Right cardiac atrium (tissue), 5 donors: ENCODE data around the gene NCAPG. TPM values are rescaled to one million over a fixed set of nuclear protein-coding genes. Genes with fewer than 3 reads are reported as not detected.

Experiments
- ATAC-seq, 2 donors: fragments of 200-7000 bp; cut with Tn5 transposase; one replicate each; pipeline versions ENCODE4 v1.8.0 to v1.9.1; 2020; ENCODE audit warnings: moderate library complexity in 2 of 2, mild to moderate bottlenecking in 1 of 2
- DNase-seq, 3 donors: peaks; one replicate each; pipeline ENCODE4 v3.0.0-alpha.2; 2020
- H3K27ac ChIP-seq: one replicate; pipeline ENCODE4 v1.5.1; 2013; ENCODE audit warnings: mild to moderate bottlenecking, low read length, control low read depth, moderate library complexity
- H3K27me3 ChIP-seq: one replicate; pipeline ENCODE4 v1.6.1; 2013; ENCODE audit not compliant: control insufficient read depth, insufficient read depth
- H3K4me1 ChIP-seq: one replicate; pipeline ENCODE4 v1.6.1; 2013; ENCODE audit warnings: low read length; ENCODE audit not compliant: control insufficient read depth, insufficient read depth
- H3K4me3 ChIP-seq: one replicate; pipeline ENCODE4 v1.5.1; 2013; ENCODE audit warnings: low read length, control low read depth
- H3K9me3 ChIP-seq: one replicate; pipeline ENCODE4 v1.6.1; 2013; ENCODE audit warnings: low read length; ENCODE audit not compliant: control insufficient read depth
- WGBS: extraction: QIAGEN DNeasy Blood & Tissue Kit; methylation state at CpG from one replicate; pipeline ENCODE4 v1.1.7; 2013; 5-methylcytosine and 5-hydroxymethylcytosine counted together
- intact Hi-C, 4 donors: fragments of 100-400 bp; cut with DNase I; formaldehyde crosslinking; loops; one replicate each; pipeline versions ENCODE4 v1.11.0 to v1.14.0; 2022 to 2023
- polyA plus RNA-seq: library from polyadenylated mRNA; stranded (reverse); fragments of 200-250 nt; gene quantifications from one replicate; pipeline ENCODE4 v1.2.3, GENCODE V29; 2013
- total RNA-seq, 4 donors: library from RNA; stranded (reverse); fragmentation: NEBNext Ultra II Directional; extraction: Animal tissue kit (Norgen Biotek cat#: 25700); gene quantifications; one replicate each; pipeline ENCODE4 v1.2.1, GENCODE V29; 2021
- donor health status: healthy with polysubstance abuse.
- donor health status: DM: no; HTN: yes; CAD: no.
- donor health status: DM: no; HTN: no; CAD: no.
- donor health status: DM: no; HTN: yes; CAD: no; lungs with severe emphysema.
- donor health status: DM: yes; HTN: yes; CAD: no.

Gene NCAPG
- total and polyA plus RNA-seq, 5 donors, result 0.14 to 1.3 (median 0.31) TPM

DNA sequence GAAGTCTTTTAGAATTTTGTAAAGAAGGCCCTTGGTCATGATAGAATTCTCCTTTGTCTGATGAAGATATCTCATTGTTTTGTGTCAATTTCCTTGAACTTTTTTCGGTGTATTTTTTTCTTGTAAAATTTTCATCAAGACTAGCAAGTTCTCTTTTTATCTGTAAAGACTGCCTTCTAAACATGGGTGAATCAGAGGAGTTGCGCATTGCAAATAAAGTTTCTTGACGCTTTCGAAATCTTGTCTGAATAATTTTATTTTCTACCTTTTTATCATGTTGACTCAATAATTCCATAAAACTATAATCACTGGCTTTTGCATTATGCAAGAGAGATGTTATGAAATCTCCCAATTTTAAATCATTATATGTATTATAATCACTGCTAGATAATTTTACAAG is 66.2 kb downstream of the NCAPG start:
- no peaks in the 10 kb centered on the region for H3K4me1 ChIP-seq

DNA sequence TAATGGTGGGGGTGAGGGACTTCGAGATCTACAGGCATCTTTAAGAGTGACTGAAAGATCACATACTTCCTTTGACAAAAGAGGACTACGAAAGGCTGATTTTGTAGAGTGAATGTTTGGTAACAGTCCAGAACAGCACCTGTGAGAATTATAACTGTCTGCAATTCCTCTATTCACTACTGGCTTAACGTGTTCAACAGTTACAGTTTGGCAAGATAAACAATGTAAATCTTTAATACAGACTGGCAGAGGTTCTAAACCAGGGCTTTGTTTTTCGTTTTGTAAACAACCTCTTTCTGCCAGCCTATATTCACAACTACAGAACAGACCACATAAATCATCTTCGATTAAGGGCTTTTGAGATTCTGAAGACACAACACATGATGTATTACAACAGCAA is 66.9 kb downstream of the NCAPG start:
- H3K27ac ChIP-seq, result no peak overlapping the region
- 93% methylated on average over 5 of the region's 5 CpGs for WGBS
- no peak for ATAC-seq
- H3K27me3 ChIP-seq, result no peaks in the 10 kb centered on the region
- H3K4me3 ChIP-seq, result no peak overlapping the region
- intact Hi-C loops, result no loop called here
- H3K4me1 ChIP-seq, result no peaks in the 10 kb centered on the region
- no peak for DNase-seq
- no peaks in the 10 kb centered on the region for H3K9me3 ChIP-seq

More for the DNA sequence above, 66.2 kb downstream of the NCAPG start:
- Histone ChIP-seq H3K27ac (no peak overlapping the region), H3K9me3 (no peaks in the 10 kb centered on the region), H3K27me3 (no peaks in the 10 kb centered on the region), H3K4me3 (no peak overlapping the region)
- WGBS, result 98% methylated on average over 4 of the region's 4 CpGs
- intact Hi-C loops, result no loop called here
- ATAC-seq, result no peak
- DNase-seq, result no peak

DNA sequence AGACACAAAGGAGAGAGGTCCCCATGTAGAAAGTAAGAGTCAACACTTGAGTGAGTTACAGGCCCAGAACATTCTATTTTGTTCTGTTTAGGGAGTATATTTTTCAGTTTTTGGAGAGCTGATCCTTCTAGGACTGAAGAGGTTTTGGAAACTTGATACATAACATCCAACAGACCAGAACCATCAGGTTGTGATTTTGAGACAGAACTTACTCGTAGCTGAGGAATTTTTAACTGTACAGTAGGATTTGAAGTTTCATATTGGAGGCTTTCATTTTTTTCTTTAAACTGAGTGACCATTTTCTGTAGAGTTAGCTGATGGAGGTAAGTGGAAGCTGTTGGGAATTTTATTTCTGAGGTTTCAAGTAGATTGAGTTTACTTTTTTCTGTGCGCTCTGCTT is 73.3 kb downstream of the NCAPG start:
- Histone ChIP-seq H3K4me3 (no peak overlapping the region), H3K27ac (no peak overlapping the region), H3K9me3 (no peaks in the 10 kb centered on the region), H3K27me3 (no peaks in the 10 kb centered on the region), H3K4me1 (no peaks in the 10 kb centered on the region)
- ATAC-seq (no peak), DNase-seq (no peak)
- intact Hi-C loops, result no loop called here
- WGBS, result 93% methylated on average over 2 of the region's 2 CpGs

DNA sequence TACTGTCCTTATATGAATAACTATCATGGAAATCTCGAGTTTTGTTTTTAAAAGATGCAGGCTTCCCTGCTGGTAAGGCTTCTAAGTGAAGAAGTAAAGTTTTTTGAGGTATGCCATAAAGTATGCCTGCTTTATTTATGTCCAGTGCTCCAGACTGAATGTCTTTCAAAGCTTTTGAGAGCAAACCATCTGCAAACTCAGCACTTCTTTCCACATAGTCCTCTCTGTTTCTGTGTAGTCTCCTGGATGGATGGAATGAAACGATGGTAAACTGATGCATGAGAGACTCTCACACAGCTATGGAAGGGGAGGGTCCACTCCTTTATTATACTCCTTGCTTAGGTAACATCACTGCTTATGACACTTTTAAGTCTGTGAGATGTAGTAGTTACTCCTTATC is 73.7 kb downstream of the NCAPG start:
- H3K4me3 ChIP-seq, result no peak overlapping the region
- no peak overlapping the region for H3K27ac ChIP-seq
- ATAC-seq (no peak), DNase-seq (no peak)
- intact Hi-C loops, result no loop called here
- no peaks in the 10 kb centered on the region for H3K9me3 ChIP-seq
- no peaks in the 10 kb centered on the region for H3K27me3 ChIP-seq
- WGBS, result 96% methylated on average over 2 of the region's 2 CpGs
- H3K4me1 ChIP-seq, result no peaks in the 10 kb centered on the region

DNA sequence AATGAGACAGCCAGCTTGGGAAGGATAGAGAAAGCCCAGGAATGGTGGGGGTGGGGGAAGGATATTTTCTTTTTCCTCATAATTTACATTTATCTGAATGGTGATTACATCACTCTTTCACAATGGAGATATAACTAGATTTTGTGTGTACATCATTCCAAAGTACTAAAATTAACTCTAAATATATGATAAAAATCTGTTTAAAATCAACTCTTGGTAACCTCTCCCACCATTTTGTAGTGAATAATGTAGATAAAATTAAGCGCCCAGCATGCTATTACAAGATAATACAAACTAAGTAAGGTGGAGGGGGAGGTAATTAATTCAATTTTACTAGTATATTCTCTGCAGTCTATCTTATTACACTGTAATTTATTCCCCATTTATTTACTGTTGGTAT is 78.9 kb downstream of the NCAPG start:
- DNase-seq (no peak), ATAC-seq (no peak)
- H3K27me3 ChIP-seq, result no peaks in the 10 kb centered on the region
- intact Hi-C loops, result no loop called here
- H3K4me3 ChIP-seq, result no peak overlapping the region
- WGBS, result 94% methylated on average over 1 of the region's 1 CpG
- no peak overlapping the region for H3K27ac ChIP-seq
- no peaks in the 10 kb centered on the region for H3K9me3 ChIP-seq
- no peaks in the 10 kb centered on the region for H3K4me1 ChIP-seq

DNA sequence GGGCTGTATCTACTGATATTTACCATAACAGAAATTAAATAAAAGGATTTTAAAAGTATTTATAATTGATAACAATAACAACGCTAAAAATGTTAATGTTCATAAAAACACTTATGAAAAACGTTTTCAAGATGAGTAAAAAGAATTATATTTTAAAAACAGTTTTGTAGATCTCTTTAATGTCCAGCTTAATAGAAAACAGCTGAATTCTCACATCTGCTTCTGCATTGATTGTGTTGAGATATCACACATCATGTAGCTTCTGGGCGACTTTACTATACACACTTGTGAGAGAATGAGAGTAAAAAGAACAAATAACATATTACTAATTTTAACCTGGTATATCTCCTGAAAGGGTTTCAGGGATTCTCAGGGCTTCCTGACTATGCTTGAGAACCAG is 83.6 kb downstream of the NCAPG start:
- 89% methylated on average over 3 of the region's 3 CpGs for WGBS
- DNase-seq, result no peak
- Histone ChIP-seq H3K27me3 (no peaks in the 10 kb centered on the region), H3K9me3 (no peaks in the 10 kb centered on the region), H3K27ac (no peak overlapping the region), H3K4me3 (no peak overlapping the region), H3K4me1 (no peaks in the 10 kb centered on the region)
- intact Hi-C loops, result no loop called here
- ATAC-seq, result no peak

Other genes starting within 250 kb of the NCAPG start
- gene LAP3, start 233.8 kb upstream of the NCAPG start, total RNA-seq, result 10 to 100 TPM; 36.1 to 61.6 (median 49.1) TPM
- 31.2 TPM for gene LAP3, start 233.8 kb upstream of the NCAPG start, polyA plus RNA-seq
- gene MED28, start 196.3 kb upstream of the NCAPG start, total RNA-seq, result 10 to 100 TPM; 22.1 to 34.3 (median 29.1) TPM
- 10.2 TPM for gene MED28, start 196.3 kb upstream of the NCAPG start, polyA plus RNA-seq
- not detected for gene FAM184B, start 29.4 kb upstream of the NCAPG start, total RNA-seq
- gene FAM184B, start 29.4 kb upstream of the NCAPG start, polyA plus RNA-seq, result 0.05 TPM
- 10 to 100 TPM; 15.5 to 21.7 (median 18.3) TPM for gene DCAF16, start 222 bp upstream of the NCAPG start, total RNA-seq
- 9.2 TPM for gene DCAF16, start 222 bp upstream of the NCAPG start, polyA plus RNA-seq
- gene LCORL, start 210.8 kb downstream of the NCAPG start, total RNA-seq, result 1 to 10 TPM; 7.2 to 8.1 (median 7.5) TPM
- gene LCORL, start 210.8 kb downstream of the NCAPG start, polyA plus RNA-seq, result 1.6 TPM